DLD1 (cell line): ENCODE data around the gene SYF2.
"Not testable (repeated sequence)": the region's sequence is repeated elsewhere in the genome, so short reads cannot be mapped to it uniquely, and the experiment has no call there.

Source experiments
- in situ Hi-C: cut with HindIII; loops from 2 replicates; pipeline ENCODE4 v1.10.0; 2017; ENCODE audit warnings: low sequenced_read_pairs

The SYF2 gene

GRCh38 chr1:25208561-25209222, 23.6 kb downstream of the SYF2 start:
- in situ Hi-C loops, result loop anchor here (25.0 kb wide), 2 partner anchors 296 to 546 kb away; no protein-coding TSS in a partner anchor

GRCh38 chr1:25208092-25208491, 24.2 kb downstream of the SYF2 start:
- in situ Hi-C loops, result loop anchor here (25.0 kb wide), 2 partner anchors 296 to 546 kb away; no protein-coding TSS in a partner anchor

- in situ Hi-C loops, result loop anchor here (25.0 kb wide), 2 partner anchors 294 to 544 kb away; no protein-coding TSS in a partner anchor
Observed at GRCh38 chr1:25206201-25206600, 26.1 kb downstream of the SYF2 start.

GRCh38 chr1:25205786-25206185, 26.5 kb downstream of the SYF2 start:
- in situ Hi-C loops, result loop anchor here (25.0 kb wide), 2 partner anchors 293 to 543 kb away; no protein-coding TSS in a partner anchor

GRCh38 chr1:25204797-25205480, 27.4 kb downstream of the SYF2 start:
- in situ Hi-C loops, result loop anchor here (25.0 kb wide), 2 partner anchors 293 to 543 kb away; no protein-coding TSS in a partner anchor

GRCh38 chr1:25201006-25201405, 31.3 kb downstream of the SYF2 start:
- in situ Hi-C loops, result loop anchor here (25.0 kb wide), 2 partner anchors 289 to 539 kb away; no protein-coding TSS in a partner anchor

GRCh38 chr1:25199819-25200620, 32.3 kb downstream of the SYF2 start:
- in situ Hi-C loops, result loop anchor here (25.0 kb wide), 2 partner anchors 288 to 538 kb away; no protein-coding TSS in a partner anchor

- in situ Hi-C loops, result no loop called here
Observed at GRCh38 chr1:25198663-25199252, 33.5 kb downstream of the SYF2 start.

GRCh38 chr1:25197982-25198662, 34.2 kb downstream of the SYF2 start:
- in situ Hi-C loops, result no loop called here

- in situ Hi-C loops, result no loop called here
Observed at GRCh38 chr1:25197235-25197975, 34.9 kb downstream of the SYF2 start.

GRCh38 chr1:25196830-25197229, 35.5 kb downstream of the SYF2 start:
- in situ Hi-C loops, result no loop called here

GRCh38 chr1:25195835-25196234, 36.5 kb downstream of the SYF2 start:
- in situ Hi-C loops, result no loop called here

GRCh38 chr1:25194572-25195020, 37.7 kb downstream of the SYF2 start:
- in situ Hi-C loops, result no loop called here

- in situ Hi-C loops, result no loop called here
Observed at GRCh38 chr1:25194054-25194453, 38.2 kb downstream of the SYF2 start.

GRCh38 chr1:25193229-25193628, 39.1 kb downstream of the SYF2 start:
- in situ Hi-C loops, result no loop called here

GRCh38 chr1:25192154-25192553, 40.1 kb downstream of the SYF2 start:
- in situ Hi-C loops, result no loop called here

- in situ Hi-C loops, result no loop called here
Observed at GRCh38 chr1:25190260-25190659, 42.0 kb downstream of the SYF2 start.

GRCh38 chr1:25187904-25188303, 44.4 kb downstream of the SYF2 start:
- in situ Hi-C loops, result not testable (repeated sequence)

GRCh38 chr1:25187077-25187476, 45.2 kb downstream of the SYF2 start:
- in situ Hi-C loops, result no loop called here
